Keratinocyte (primary cell): ENCODE results near the gene LTV1. TPM values are rescaled to one million over a fixed set of nuclear protein-coding genes. Genes with fewer than 3 reads are reported as not detected.
"Not testable (repeated sequence)": the region's sequence is repeated elsewhere in the genome, so short reads cannot be mapped to it uniquely, and the experiment has no call there.

Experiments
- DNase-seq: peaks from one replicate; pipeline ENCODE4 v3.0.0-alpha.2; 2011; ENCODE audit warnings: low read depth, missing footprints, low spot score
- FAIRE-seq: peaks from 2 replicates; lab custom pipeline; 2011; peaks lifted over from hg19 to GRCh38; lab: Jason Lieb, UNC
- H2AFZ ChIP-seq: 2 replicates; pipeline ENCODE4 v1.6.0; 2012; ENCODE audit warnings: low read length, control low read depth, inconsistent platforms; ENCODE audit not compliant: control insufficient read depth
- H3K27ac ChIP-seq: 2 replicates; pipeline ENCODE4 v1.5.1; 2011; ENCODE audit warnings: low read length; ENCODE audit not compliant: control insufficient read depth, insufficient read depth
- H3K27me3 ChIP-seq: 3 replicates; pipeline ENCODE4 v1.6.0; 2011; ENCODE audit warnings: low read length; ENCODE audit not compliant: control insufficient read depth, insufficient read depth; ENCODE audit errors: extremely low read depth
- H3K36me3 ChIP-seq, 2 experiments: 2 replicates in 1 of 2; 3 replicates in 1 of 2; pipeline ENCODE4 v1.5.1; 2011; ENCODE audit warnings: low read length in 2 of 2, mild to moderate bottlenecking in 1 of 2; ENCODE audit not compliant: control insufficient read depth in 2 of 2, insufficient read depth in 2 of 2; ENCODE audit errors: extremely low read depth in 1 of 2
- H3K4me1 ChIP-seq: 3 replicates; pipeline ENCODE4 v1.5.1; 2011; ENCODE audit warnings: low read length; ENCODE audit not compliant: control insufficient read depth, insufficient read depth; ENCODE audit errors: extremely low read depth
- H3K4me2 ChIP-seq: 3 replicates; pipeline ENCODE4 v1.6.0; 2011; ENCODE audit warnings: low read depth, low read length; ENCODE audit not compliant: control insufficient read depth, insufficient read depth; ENCODE audit errors: extremely low read depth
- H3K4me3 ChIP-seq, 3 experiments: fragments of 200-600 bp in 1 of 3; sonication (generic) in 1 of 3; 2 replicates in 2 of 3; 3 replicates in 1 of 3; pipeline ENCODE4 v1.5.1; 2011 to 2016; ENCODE audit warnings: low read length in 3 of 3, mild to moderate bottlenecking in 3 of 3, control low read depth in 2 of 3, inconsistent platforms in 1 of 3, low read depth in 1 of 3, mixed read lengths in 1 of 3, mixed run types in 1 of 3, moderate library complexity in 1 of 3; ENCODE audit not compliant: control insufficient read depth in 2 of 3, insufficient read depth in 2 of 3; ENCODE audit errors: extremely low read depth in 1 of 3
- H3K79me2 ChIP-seq: 2 replicates; pipeline ENCODE4 v1.6.0; 2012; ENCODE audit warnings: low read length; ENCODE audit not compliant: control insufficient read depth, insufficient read depth
- H3K9ac ChIP-seq: 3 replicates; pipeline ENCODE4 v1.6.0; 2011; ENCODE audit warnings: low read length; ENCODE audit not compliant: control insufficient read depth, insufficient read depth; ENCODE audit errors: extremely low read depth
- H3K9me1 ChIP-seq: 3 replicates; pipeline ENCODE4 v1.6.0; 2011; ENCODE audit warnings: low read length; ENCODE audit not compliant: control insufficient read depth, insufficient read depth; ENCODE audit errors: extremely low read depth
- H3K9me3 ChIP-seq: 2 replicates; pipeline ENCODE4 v1.5.1; 2012; ENCODE audit warnings: low read depth, low read length; ENCODE audit not compliant: control insufficient read depth
- H4K20me1 ChIP-seq: 3 replicates; pipeline ENCODE4 v1.6.0; 2011; ENCODE audit warnings: low read length; ENCODE audit not compliant: control insufficient read depth, insufficient read depth; ENCODE audit errors: extremely low read depth
- CTCF ChIP-seq, 3 experiments: IDR thresholded peaks in 1 of 3; conservative IDR thresholded peaks in 1 of 3; optimal IDR thresholded peaks in 1 of 3; 2 replicates in 2 of 3; 3 replicates in 1 of 3; pipeline versions ENCODE3 to v1.5.1; 2011; ENCODE audit warnings: low read length in 3 of 3, mild to moderate bottlenecking in 3 of 3, moderate library complexity in 2 of 3, control low read depth in 1 of 3, inconsistent platforms in 1 of 3; ENCODE audit not compliant: insufficient read depth in 2 of 3; ENCODE audit errors: extremely low read depth in 1 of 3
- EZH2 ChIP-seq: IDR thresholded peaks from one replicate; pipeline ENCODE4 v1.6.1; 2012; ENCODE audit warnings: inconsistent platforms, mild to moderate bottlenecking, low read length, moderate library complexity
- dilution Hi-C: fragments of 300-500 bp; cut with MboI; formaldehyde crosslinking; loops from one replicate; pipeline ENCODE4 v1.7.0; 2020; ENCODE audit warnings: low sequenced_read_pairs; ENCODE audit not compliant: extremely low pct_ligation_motif_present
- polyA plus RNA-seq, 5 experiments: library from polyadenylated mRNA; depleted of rRNA in 3 of 5; stranded (reverse) in 3 of 5; stranded (forward) in 1 of 5; unstranded in 1 of 5; fragments of >200 nt; gene quantifications; 1 replicate in 1 of 5; 2 replicates in 3 of 5; 3 replicates in 1 of 5; pipeline versions ENCODE4 v1.2.1 to v1.2.3, GENCODE V29; 2011 to 2012; ENCODE audit warnings: missing spikeins in 2 of 5, low read depth in 1 of 5, low replicate concordance in 1 of 5

LTV1 gene
- polyA plus RNA-seq, 1 donor (not counting 4 experiments of a cell fraction or from before 2014, with no cell fraction given), result 35.2 TPM

- H3K27ac ChIP-seq, result no peak within 1 kb of the TSS
- no peak for FAIRE-seq
- H3K36me3 ChIP-seq, result peaks cover 15 to 20% of the 10 kb centered on the region in 2 experiments
- TF ChIP-seq EZH2 (no peak), CTCF (optimal IDR thresholded peaks at IDR 0.05 in 1 of 3, IDR thresholded peaks at IDR 0.05 in 1 of 3, conservative IDR thresholded peaks at IDR 0.05 in 1 of 3; ENCODE audit: extremely low read depth in 1 of 3, insufficient read depth in 2 of 3, low read length in 3 of 3) (no peak)
- H3K4me2 ChIP-seq, result no peak within 1 kb of the TSS
- H3K9me1 ChIP-seq, result no peaks in the 10 kb centered on the region
- dilution Hi-C loops, result no loop called here
- no peak for DNase-seq
- no peaks in the 10 kb centered on the region for H3K4me1 ChIP-seq
- no peaks in the 10 kb centered on the region for H4K20me1 ChIP-seq
- H3K27me3 ChIP-seq, result no peaks in the 10 kb centered on the region
- H3K4me3 ChIP-seq, result no peak within 1 kb of the TSS
- H3K9me3 ChIP-seq, result no peaks in the 10 kb centered on the region
- no peaks in the 10 kb centered on the region for H3K79me2 ChIP-seq
- no peak within 1 kb of the TSS for H3K9ac ChIP-seq
- no peak within 1 kb of the TSS for H2AFZ ChIP-seq
Observed at GRCh38 chr6:143864234-143864633, 21.1 kb downstream of the LTV1 start, which contains the start of gene ZC2HC1B. Gene ZC2HC1B (plus strand): TSS chr6:143864474. CDS start chr6:143864540, 66 bp downstream.

GRCh38 chr6:143867236-143867635 lies 24.1 kb downstream of the LTV1 start:
- no peak overlapping the region for H3K4me3 ChIP-seq
- H4K20me1 ChIP-seq, result no peaks in the 10 kb centered on the region
- H3K4me2 ChIP-seq, result no peak overlapping the region
- no peaks in the 10 kb centered on the region for H3K79me2 ChIP-seq
- no peak for FAIRE-seq
- H2AFZ ChIP-seq, result no peak overlapping the region
- no peak overlapping the region for H3K9ac ChIP-seq
- DNase-seq, result no peak
- H3K9me1 ChIP-seq, result no peaks in the 10 kb centered on the region
- H3K27ac ChIP-seq, result no peak overlapping the region
- TF ChIP-seq CTCF (optimal IDR thresholded peaks at IDR 0.05 in 1 of 3, IDR thresholded peaks at IDR 0.05 in 1 of 3, conservative IDR thresholded peaks at IDR 0.05 in 1 of 3; ENCODE audit: extremely low read depth in 1 of 3, insufficient read depth in 2 of 3, low read length in 3 of 3), result no peak
- TF ChIP-seq EZH2, result no peak
- no peaks in the 10 kb centered on the region for H3K4me1 ChIP-seq
- H3K36me3 ChIP-seq, result peaks cover 0 to 7% of the 10 kb centered on the region in 2 experiments
- H3K9me3 ChIP-seq, result no peaks in the 10 kb centered on the region
- H3K27me3 ChIP-seq, result no peaks in the 10 kb centered on the region
- dilution Hi-C loops, result no loop called here

- H3K4me3 ChIP-seq, FAIRE-seq, H3K79me2 ChIP-seq, H4K20me1 ChIP-seq, H3K4me1 ChIP-seq, dilution Hi-C loops, H3K27me3 ChIP-seq, H3K27ac ChIP-seq, H3K9me1 ChIP-seq, DNase-seq, H3K4me2 ChIP-seq, H3K36me3 ChIP-seq, H3K9ac ChIP-seq, H3K9me3 ChIP-seq, H2AFZ ChIP-seq: not testable (repeated sequence)
Observed at GRCh38 chr6:143868808-143869207, 25.7 kb downstream of the LTV1 start.

GRCh38 chr6:143871202-143871730 lies 28.1 kb downstream of the LTV1 start:
- H4K20me1 ChIP-seq, H3K4me2 ChIP-seq, H3K79me2 ChIP-seq, H3K36me3 ChIP-seq, DNase-seq, H2AFZ ChIP-seq, FAIRE-seq, H3K27me3 ChIP-seq, H3K9me1 ChIP-seq, H3K4me3 ChIP-seq, H3K9ac ChIP-seq, H3K27ac ChIP-seq, H3K4me1 ChIP-seq, H3K9me3 ChIP-seq, dilution Hi-C loops: not testable (repeated sequence)
